Prostate gland (tissue), 2 donors: ENCODE data around the gene NEGR1.

Experiments used
- CTCF ChIP-seq, 4 experiments: fragments of 200-600 bp in 2 of 4; fragments of 450-650 bp in 2 of 4; sonication (generic) in 2 of 4; IDR thresholded peaks; 1 replicate in 3 of 4; 2 replicates in 1 of 4; pipeline ENCODE4 v1.5.1; 2016 to 2019; ENCODE audit warnings: antibody characterized with exemption in 4 of 4, mild to moderate bottlenecking in 2 of 4, moderate library complexity in 2 of 4
- POLR2A ChIP-seq: fragments of 450-650 bp; IDR thresholded peaks from one replicate; pipeline ENCODE4 v1.6.1; 2016; ENCODE audit warnings: antibody characterized with exemption, mild to moderate bottlenecking

GRCh38 chr1:71357708-71358107, 924.6 kb downstream of the NEGR1 start:
- TF ChIP-seq CTCF (IDR thresholded peaks at IDR 0.05) (no peak), POLR2A (no peak)
